ENCODE measurements around the gene AKT1.

GRCh38 chr14:104726600-104727451 is 68.7 kb downstream of the AKT1 start:
- no peak for TF ChIP-seq CTCF (IDR thresholded peaks at IDR 0.05)
- TF ChIP-seq POLR2A (IDR thresholded peaks at IDR 0.05), result no peak
